Measurements from ENCODE around the gene KLHL36. TPM values are rescaled to one million over a fixed set of nuclear protein-coding genes. Genes with fewer than 3 reads are reported as not detected.

Gene KLHL36
- polyA plus RNA-seq, 1 of the 3 experiments (the other 2 are of a cell fraction) = 39.8 TPM

DNA sequence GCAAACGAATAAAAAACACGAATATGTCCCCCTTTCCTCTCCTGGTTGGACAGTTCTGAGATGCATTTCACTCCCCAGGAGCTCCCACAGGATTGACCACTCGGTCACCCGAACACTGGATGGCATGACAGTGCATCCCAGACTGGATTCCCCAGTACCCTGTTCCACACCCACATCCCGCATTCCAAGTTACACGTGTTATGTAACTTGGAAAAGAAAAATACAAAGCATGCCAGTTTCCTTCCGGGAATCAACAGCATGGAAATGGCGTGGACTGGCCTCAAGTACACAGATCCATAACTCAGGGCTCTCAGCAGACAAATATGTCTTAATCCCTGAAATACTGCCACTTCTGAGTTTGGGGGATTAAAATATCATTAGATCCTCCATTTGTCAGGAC is 12.6 kb upstream of the KLHL36 start:
- 96% methylated on average over 8 of the region's 8 CpGs for WGBS (ENCODE audit: low lambda C conversion rate)
- Histone ChIP-seq H3K36me3 (replicated peaks in 1 of 2; ENCODE audit: control insufficient read depth in 1 of 2, insufficient read depth in 2 of 2, low read length in 1 of 2) (no peaks in the 10 kb centered on the region), H3K9me3 (no peaks in the 10 kb centered on the region), H3K9me2 (no peaks in the 10 kb centered on the region), H3K4me3 (ENCODE audit: low read depth in 2 of 2, low read length in 1 of 2) (no peak overlapping the region), H3K4me2 (no peak overlapping the region), H4K20me1 (ENCODE audit: insufficient read depth) (no peaks in the 10 kb centered on the region), H3K9ac (no peak overlapping the region), H3K79me2 (ENCODE audit: insufficient read depth) (no peaks in the 10 kb centered on the region), H3K27ac (ENCODE audit: low read depth in 2 of 2, low read length in 1 of 2) (no peak overlapping the region), H2AFZ (ENCODE audit: low read depth) (no peak overlapping the region), H3K4me1 (ENCODE audit: control insufficient read depth in 1 of 2, insufficient read depth in 2 of 2, low read depth in 1 of 2, low read length in 1 of 2) (no peaks in the 10 kb centered on the region; a peak in 1 of 4 replicates), H3K27me3 (ENCODE audit: insufficient read depth) (no peaks in the 10 kb centered on the region), H3F3A (replicated peaks; ENCODE audit: insufficient read depth) (peaks cover 4% of the 10 kb centered on the region)
- no peak for DNase-seq
- no peak for TF ChIP-seq RCOR1 (IDR thresholded peaks at IDR 0.05; ENCODE audit: low read length)
- no peak for TF ChIP-seq NFIC (IDR thresholded peaks at IDR 0.05; ENCODE audit: borderline replicate concordance)
- TF ChIP-seq, protein P1, sequence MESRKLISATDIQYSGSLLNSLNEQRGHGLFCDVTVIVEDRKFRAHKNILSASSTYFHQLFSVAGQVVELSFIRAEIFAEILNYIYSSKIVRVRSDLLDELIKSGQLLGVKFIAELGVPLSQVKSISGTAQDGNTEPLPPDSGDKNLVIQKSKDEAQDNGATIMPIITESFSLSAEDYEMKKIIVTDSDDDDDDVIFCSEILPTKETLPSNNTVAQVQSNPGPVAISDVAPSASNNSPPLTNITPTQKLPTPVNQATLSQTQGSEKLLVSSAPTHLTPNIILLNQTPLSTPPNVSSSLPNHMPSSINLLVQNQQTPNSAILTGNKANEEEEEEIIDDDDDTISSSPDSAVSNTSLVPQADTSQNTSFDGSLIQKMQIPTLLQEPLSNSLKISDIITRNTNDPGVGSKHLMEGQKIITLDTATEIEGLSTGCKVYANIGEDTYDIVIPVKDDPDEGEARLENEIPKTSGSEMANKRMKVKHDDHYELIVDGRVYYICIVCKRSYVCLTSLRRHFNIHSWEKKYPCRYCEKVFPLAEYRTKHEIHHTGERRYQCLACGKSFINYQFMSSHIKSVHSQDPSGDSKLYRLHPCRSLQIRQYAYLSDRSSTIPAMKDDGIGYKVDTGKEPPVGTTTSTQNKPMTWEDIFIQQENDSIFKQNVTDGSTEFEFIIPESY (IDR thresholded peaks at IDR 0.05; ENCODE audit: borderline replicate concordance, low read depth) = no peak
- no peak for TF ChIP-seq RXRA (IDR thresholded peaks at IDR 0.05; ENCODE audit: borderline replicate concordance, low read depth)
- no peak for TF ChIP-seq RAD21 (IDR thresholded peaks at IDR 0.05; ENCODE audit: low read length)
- TF ChIP-seq SMC3 (IDR thresholded peaks at IDR 0.05; ENCODE audit: low read depth, low read length) = no peak
- no peak for TF ChIP-seq GABPA (IDR thresholded peaks at IDR 0.05; ENCODE audit: low read depth)
- no peak for TF ChIP-seq FOXJ3 (CRISPR knock-in tag; IDR thresholded peaks at IDR 0.05)
- TF ChIP-seq, protein P2, sequence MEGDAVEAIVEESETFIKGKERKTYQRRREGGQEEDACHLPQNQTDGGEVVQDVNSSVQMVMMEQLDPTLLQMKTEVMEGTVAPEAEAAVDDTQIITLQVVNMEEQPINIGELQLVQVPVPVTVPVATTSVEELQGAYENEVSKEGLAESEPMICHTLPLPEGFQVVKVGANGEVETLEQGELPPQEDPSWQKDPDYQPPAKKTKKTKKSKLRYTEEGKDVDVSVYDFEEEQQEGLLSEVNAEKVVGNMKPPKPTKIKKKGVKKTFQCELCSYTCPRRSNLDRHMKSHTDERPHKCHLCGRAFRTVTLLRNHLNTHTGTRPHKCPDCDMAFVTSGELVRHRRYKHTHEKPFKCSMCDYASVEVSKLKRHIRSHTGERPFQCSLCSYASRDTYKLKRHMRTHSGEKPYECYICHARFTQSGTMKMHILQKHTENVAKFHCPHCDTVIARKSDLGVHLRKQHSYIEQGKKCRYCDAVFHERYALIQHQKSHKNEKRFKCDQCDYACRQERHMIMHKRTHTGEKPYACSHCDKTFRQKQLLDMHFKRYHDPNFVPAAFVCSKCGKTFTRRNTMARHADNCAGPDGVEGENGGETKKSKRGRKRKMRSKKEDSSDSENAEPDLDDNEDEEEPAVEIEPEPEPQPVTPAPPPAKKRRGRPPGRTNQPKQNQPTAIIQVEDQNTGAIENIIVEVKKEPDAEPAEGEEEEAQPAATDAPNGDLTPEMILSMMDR (IDR thresholded peaks at IDR 0.05) = no peak
- no peak for TF ChIP-seq POLR2AphosphoS5 (IDR thresholded peaks at IDR 0.05; ENCODE audit: low read depth, low read length)
- no peak for TF ChIP-seq ELF1 (IDR thresholded peaks at IDR 0.05)
- no peak for TF ChIP-seq CHD2 (IDR thresholded peaks at IDR 0.05; ENCODE audit: low read length, partially characterized antibody)
- TF ChIP-seq NRF1 (IDR thresholded peaks at IDR 0.05; ENCODE audit: low read depth, low read length) = no peak
- no peak for TF ChIP-seq JUND (IDR thresholded peaks at IDR 0.05)
- TF ChIP-seq GATA2 (CRISPR knock-in tag; IDR thresholded peaks at IDR 0.05) = no peak
- TF ChIP-seq TCF12 (IDR thresholded peaks at IDR 0.05) = no peak
- TF ChIP-seq, protein P3, sequence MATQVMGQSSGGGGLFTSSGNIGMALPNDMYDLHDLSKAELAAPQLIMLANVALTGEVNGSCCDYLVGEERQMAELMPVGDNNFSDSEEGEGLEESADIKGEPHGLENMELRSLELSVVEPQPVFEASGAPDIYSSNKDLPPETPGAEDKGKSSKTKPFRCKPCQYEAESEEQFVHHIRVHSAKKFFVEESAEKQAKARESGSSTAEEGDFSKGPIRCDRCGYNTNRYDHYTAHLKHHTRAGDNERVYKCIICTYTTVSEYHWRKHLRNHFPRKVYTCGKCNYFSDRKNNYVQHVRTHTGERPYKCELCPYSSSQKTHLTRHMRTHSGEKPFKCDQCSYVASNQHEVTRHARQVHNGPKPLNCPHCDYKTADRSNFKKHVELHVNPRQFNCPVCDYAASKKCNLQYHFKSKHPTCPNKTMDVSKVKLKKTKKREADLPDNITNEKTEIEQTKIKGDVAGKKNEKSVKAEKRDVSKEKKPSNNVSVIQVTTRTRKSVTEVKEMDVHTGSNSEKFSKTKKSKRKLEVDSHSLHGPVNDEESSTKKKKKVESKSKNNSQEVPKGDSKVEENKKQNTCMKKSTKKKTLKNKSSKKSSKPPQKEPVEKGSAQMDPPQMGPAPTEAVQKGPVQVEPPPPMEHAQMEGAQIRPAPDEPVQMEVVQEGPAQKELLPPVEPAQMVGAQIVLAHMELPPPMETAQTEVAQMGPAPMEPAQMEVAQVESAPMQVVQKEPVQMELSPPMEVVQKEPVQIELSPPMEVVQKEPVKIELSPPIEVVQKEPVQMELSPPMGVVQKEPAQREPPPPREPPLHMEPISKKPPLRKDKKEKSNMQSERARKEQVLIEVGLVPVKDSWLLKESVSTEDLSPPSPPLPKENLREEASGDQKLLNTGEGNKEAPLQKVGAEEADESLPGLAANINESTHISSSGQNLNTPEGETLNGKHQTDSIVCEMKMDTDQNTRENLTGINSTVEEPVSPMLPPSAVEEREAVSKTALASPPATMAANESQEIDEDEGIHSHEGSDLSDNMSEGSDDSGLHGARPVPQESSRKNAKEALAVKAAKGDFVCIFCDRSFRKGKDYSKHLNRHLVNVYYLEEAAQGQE (IDR thresholded peaks at IDR 0.05; ENCODE audit: low read depth, low read length) = no peak
- TF ChIP-seq FOXM1 (IDR thresholded peaks at IDR 0.05; ENCODE audit: low read depth) = no peak
- no peak for TF ChIP-seq TEAD4 (IDR thresholded peaks at IDR 0.05; ENCODE audit: borderline replicate concordance, insufficient read depth)
- TF ChIP-seq, protein P4, sequence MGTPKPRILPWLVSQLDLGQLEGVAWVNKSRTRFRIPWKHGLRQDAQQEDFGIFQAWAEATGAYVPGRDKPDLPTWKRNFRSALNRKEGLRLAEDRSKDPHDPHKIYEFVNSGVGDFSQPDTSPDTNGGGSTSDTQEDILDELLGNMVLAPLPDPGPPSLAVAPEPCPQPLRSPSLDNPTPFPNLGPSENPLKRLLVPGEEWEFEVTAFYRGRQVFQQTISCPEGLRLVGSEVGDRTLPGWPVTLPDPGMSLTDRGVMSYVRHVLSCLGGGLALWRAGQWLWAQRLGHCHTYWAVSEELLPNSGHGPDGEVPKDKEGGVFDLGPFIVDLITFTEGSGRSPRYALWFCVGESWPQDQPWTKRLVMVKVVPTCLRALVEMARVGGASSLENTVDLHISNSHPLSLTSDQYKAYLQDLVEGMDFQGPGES (IDR thresholded peaks at IDR 0.05; ENCODE audit: low read depth, low read length) = no peak
- ChIA-PET POLR2A (no interaction called here), CTCF (interaction anchor here (1.3 to 1.8 kb wide), 2 partner anchors 37 to 103 kb away, joined by 6 to 7 read pairs; no protein-coding TSS in a partner anchor)

Data from SK-N-SH (cell line).